HUES48 (cell line): ENCODE data around the gene RPP30.
A peak's percentile ranks its signal among the peaks of the same experiment; 100 is the strongest.

ENCODE experiments used
- H3K27ac ChIP-seq: one replicate; pipeline ENCODE4 v1.7.0; 2013; ENCODE audit warnings: low read depth, low read length, inconsistent platforms
- H3K27me3 ChIP-seq: 2 replicates; pipeline ENCODE4 v1.6.1; 2013; ENCODE audit warnings: mild to moderate bottlenecking, low read length; ENCODE audit not compliant: control insufficient read depth, insufficient read depth
- H3K36me3 ChIP-seq: 2 replicates; pipeline ENCODE4 v1.6.1; 2013; ENCODE audit warnings: low read length; ENCODE audit not compliant: control insufficient read depth, insufficient read depth
- H3K4me1 ChIP-seq: 2 replicates; pipeline ENCODE4 v1.6.1; 2013; ENCODE audit warnings: mild to moderate bottlenecking, low read length; ENCODE audit not compliant: control insufficient read depth, insufficient read depth
- H3K4me3 ChIP-seq: 2 replicates; pipeline ENCODE4 v1.5.1; 2013; ENCODE audit warnings: mild to moderate bottlenecking, low read depth, low read length
- H3K9ac ChIP-seq: 2 replicates; pipeline ENCODE4 v1.6.1; 2013; ENCODE audit warnings: mild to moderate bottlenecking, low read depth, low read length, moderate library complexity
- H3K9me3 ChIP-seq: 2 replicates; pipeline ENCODE4 v1.6.1; 2013; ENCODE audit warnings: low read length; ENCODE audit not compliant: control insufficient read depth, insufficient read depth

The RPP30 gene

GRCh38 chr10:90871766-90872647 is at the start of gene RPP30:
TSS of gene RPP30 (plus strand) at chr10:90871974. CDS start at chr10:90871987, 13 bp downstream.
- Histone ChIP-seq H3K9ac (peak within 1 kb of the TSS; percentile 87), H3K27me3 (no peaks in the 10 kb centered on the region), H3K4me3 (peak within 1 kb of the TSS; percentile 89), H3K27ac (peak within 1 kb of the TSS; percentile 87), H3K36me3 (peaks cover 24% of the 10 kb centered on the region), H3K4me1 (peaks cover 12% of the 10 kb centered on the region; the same call in 1 of the 2 replicates), H3K9me3 (no peaks in the 10 kb centered on the region)

DNA sequence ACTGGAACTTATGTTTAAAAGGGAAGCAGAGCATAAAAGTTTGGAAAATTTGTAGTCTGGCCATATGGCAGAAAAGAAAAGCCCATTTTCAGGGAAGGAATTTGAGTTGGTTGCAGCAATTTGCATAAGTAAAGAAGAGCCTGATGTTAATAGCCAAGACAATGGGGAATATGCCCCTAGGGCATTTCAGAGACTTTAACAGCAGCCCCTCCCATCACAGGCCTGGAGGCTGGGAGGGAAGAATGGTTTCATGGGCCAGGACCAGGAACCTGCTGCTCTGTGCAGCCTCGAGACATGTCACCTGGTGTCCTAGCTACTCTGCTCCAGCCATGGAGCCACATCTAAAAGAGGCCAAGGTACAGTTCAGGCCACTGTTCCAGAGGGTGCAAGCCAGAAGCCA is 49.3 kb upstream of the RPP30 start:
- Histone ChIP-seq H3K27me3 (no peaks in the 10 kb centered on the region), H3K9me3 (peaks cover 32% of the 10 kb centered on the region), H3K4me3 (no peak overlapping the region), H3K9ac (no peak overlapping the region), H3K4me1 (peaks cover 10% of the 10 kb centered on the region; the same call in 1 of the 2 replicates), H3K27ac (no peak overlapping the region), H3K36me3 (no peaks in the 10 kb centered on the region)

GRCh38 chr10:90832111-90832510 is 39.7 kb upstream of the RPP30 start:
- no peak overlapping the region for H3K9ac ChIP-seq
- no peaks in the 10 kb centered on the region for H3K4me1 ChIP-seq
- H3K4me3 ChIP-seq = no peak overlapping the region
- H3K36me3 ChIP-seq = no peaks in the 10 kb centered on the region
- peaks cover 3% of the 10 kb centered on the region; the same call in 1 of the 2 replicates for H3K9me3 ChIP-seq
- no peak overlapping the region for H3K27ac ChIP-seq
- no peaks in the 10 kb centered on the region for H3K27me3 ChIP-seq

GRCh38 chr10:90834326-90834725 is 37.4 kb upstream of the RPP30 start:
- Histone ChIP-seq H3K4me1 (no peaks in the 10 kb centered on the region), H3K4me3 (no peak overlapping the region), H3K36me3 (no peaks in the 10 kb centered on the region), H3K27me3 (no peaks in the 10 kb centered on the region), H3K27ac (no peak overlapping the region), H3K9me3 (peaks cover 2% of the 10 kb centered on the region; the same call in 1 of the 2 replicates), H3K9ac (no peak overlapping the region)

GRCh38 chr10:90837486-90837885 is 34.3 kb upstream of the RPP30 start:
- Histone ChIP-seq H3K4me1 (no peaks in the 10 kb centered on the region), H3K27me3 (no peaks in the 10 kb centered on the region), H3K36me3 (no peaks in the 10 kb centered on the region), H3K4me3 (no peak overlapping the region), H3K9me3 (no peaks in the 10 kb centered on the region), H3K27ac (no peak overlapping the region), H3K9ac (no peak overlapping the region)

- Histone ChIP-seq H3K27ac (no peak overlapping the region), H3K9me3 (no peaks in the 10 kb centered on the region), H3K36me3 (no peaks in the 10 kb centered on the region), H3K4me1 (no peaks in the 10 kb centered on the region), H3K9ac (no peak overlapping the region), H3K27me3 (no peaks in the 10 kb centered on the region), H3K4me3 (no peak overlapping the region)
Observed at GRCh38 chr10:90842725-90843124, 29.0 kb upstream of the RPP30 start.

DNA sequence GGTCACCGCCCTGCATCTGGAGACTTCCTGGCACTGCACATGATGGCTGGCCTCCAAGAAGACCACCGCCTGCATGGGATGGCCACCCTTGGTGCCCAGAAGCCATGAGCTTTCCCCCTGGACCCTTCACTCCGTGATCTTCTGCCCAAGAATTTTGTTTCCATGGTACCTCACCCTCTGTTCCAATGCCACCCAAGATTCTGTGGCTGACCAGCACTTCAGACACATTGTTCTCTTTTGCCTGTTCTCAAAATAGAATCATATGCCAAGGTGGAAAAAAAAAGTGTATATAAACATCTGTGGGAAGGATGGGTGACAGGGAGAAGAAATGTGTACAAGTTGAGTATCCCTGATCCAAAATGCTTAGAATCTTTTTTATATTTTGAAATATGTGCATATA is 26.0 kb upstream of the RPP30 start:
- no peaks in the 10 kb centered on the region for H3K36me3 ChIP-seq
- H3K27ac ChIP-seq = no peak overlapping the region
- H3K9me3 ChIP-seq = peaks cover 11% of the 10 kb centered on the region
- H3K9ac ChIP-seq = no peak overlapping the region
- H3K4me3 ChIP-seq = no peak overlapping the region
- no peaks in the 10 kb centered on the region for H3K27me3 ChIP-seq
- H3K4me1 ChIP-seq = no peaks in the 10 kb centered on the region

DNA sequence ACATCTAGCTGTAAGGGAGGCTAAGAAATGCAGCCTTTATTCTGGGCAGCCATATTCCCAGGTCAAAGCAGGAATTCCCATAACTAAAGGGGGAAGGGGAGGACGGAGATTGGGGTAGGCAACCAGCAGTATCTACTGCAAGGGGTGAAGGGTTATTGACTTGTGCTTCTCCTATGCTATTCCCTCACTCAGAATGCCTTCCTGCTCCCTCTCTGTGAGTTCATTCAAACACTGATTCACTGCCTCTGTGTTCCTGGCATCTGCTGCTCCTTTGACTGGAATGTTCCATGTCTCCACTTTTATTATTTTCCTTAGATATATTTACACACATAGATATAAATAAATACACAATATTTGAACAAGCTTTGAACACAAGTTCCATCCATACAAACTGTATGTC is 25.0 kb upstream of the RPP30 start:
- Histone ChIP-seq H3K27me3 (no peaks in the 10 kb centered on the region), H3K9me3 (peaks cover 16% of the 10 kb centered on the region), H3K4me1 (no peaks in the 10 kb centered on the region), H3K4me3 (no peak overlapping the region), H3K9ac (no peak overlapping the region), H3K27ac (no peak overlapping the region), H3K36me3 (no peaks in the 10 kb centered on the region)

DNA sequence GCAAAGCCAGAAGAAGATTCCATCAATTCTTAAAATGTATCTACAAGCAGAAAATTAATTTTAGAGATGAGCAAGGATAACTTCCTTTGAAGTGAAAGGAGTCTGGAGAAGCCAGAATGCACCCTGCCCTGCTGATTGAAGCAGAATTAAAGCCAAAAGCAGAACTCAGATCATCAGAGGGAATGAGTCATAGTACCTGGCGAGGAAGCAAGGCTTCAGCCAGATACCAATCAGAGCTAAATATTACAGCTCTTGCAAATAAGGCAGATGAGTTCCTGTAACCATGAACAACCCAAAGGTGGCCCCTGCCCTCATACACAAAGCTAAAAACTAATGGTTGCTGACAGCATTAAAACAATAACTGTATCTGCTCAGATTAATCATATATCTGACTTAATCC is 24.3 kb upstream of the RPP30 start:
- Histone ChIP-seq H3K36me3 (no peaks in the 10 kb centered on the region), H3K9ac (no peak overlapping the region), H3K27ac (no peak overlapping the region), H3K4me3 (no peak overlapping the region), H3K27me3 (no peaks in the 10 kb centered on the region), H3K9me3 (peaks cover 16% of the 10 kb centered on the region), H3K4me1 (no peaks in the 10 kb centered on the region)

GRCh38 chr10:90849956-90850749 is 21.6 kb upstream of the RPP30 start:
- Histone ChIP-seq H3K4me3 (no peak overlapping the region), H3K9me3 (peaks cover 16% of the 10 kb centered on the region), H3K27me3 (peaks cover 5% of the 10 kb centered on the region; the same call in 1 of the 2 replicates), H3K27ac (no peak overlapping the region), H3K4me1 (no peaks in the 10 kb centered on the region; the same call in 1 of the 2 replicates), H3K9ac (no peak overlapping the region), H3K36me3 (no peaks in the 10 kb centered on the region)

GRCh38 chr10:90855126-90855525 is 16.6 kb upstream of the RPP30 start:
- peak overlapping the region; percentile 76 for H3K4me3 ChIP-seq
- H3K27ac ChIP-seq = peak overlapping the region; percentile 13
- peaks cover 10% of the 10 kb centered on the region; the same call in 1 of the 2 replicates for H3K4me1 ChIP-seq

More at GRCh38 chr10:90855126-90855525, 16.6 kb upstream of the RPP30 start:
- H3K27me3 ChIP-seq = peaks cover 46% of the 10 kb centered on the region
- H3K36me3 ChIP-seq = no peaks in the 10 kb centered on the region
- H3K9me3 ChIP-seq = peaks cover 10% of the 10 kb centered on the region
- H3K9ac ChIP-seq = no peak overlapping the region
